Stimulated activated memory B cell treated with anti-CD40 and anti-IgM and Interleukin-4, amounts not matched to agents 10 μg/mL and 1 μg/mL and 100 μg/mL, for 72 hours (primary cell): ENCODE results near the gene GGCT.
A peak's percentile ranks its signal among the peaks of the same experiment; 100 is the strongest.
"Not testable (repeated sequence)": the region's sequence is repeated elsewhere in the genome, so short reads cannot be mapped to it uniquely, and the experiment has no call there.

Experiments used
- ATAC-seq: fragments of 150-1000 bp; cut with Tn5 transposase; 2 replicates; pipeline ENCODE4 v1.10.0; 2021
- H3K27ac Mint-ChIP-seq: one replicate; pipeline ENCODE4 v1.8.0; 2022; ENCODE audit warnings: mild to moderate bottlenecking, mixed read lengths
- H3K27me3 Mint-ChIP-seq: one replicate; pipeline ENCODE4 v1.8.0; 2022; ENCODE audit warnings: mixed read lengths
- H3K36me3 Mint-ChIP-seq: one replicate; pipeline ENCODE4 v1.8.0; 2022; ENCODE audit warnings: mixed read lengths
- H3K4me1 Mint-ChIP-seq: one replicate; pipeline ENCODE4 v1.8.0; 2022; ENCODE audit warnings: mixed read lengths
- H3K4me3 Mint-ChIP-seq: one replicate; pipeline ENCODE4 v1.8.0; 2022; ENCODE audit warnings: mild to moderate bottlenecking, moderate library complexity, mixed read lengths
- H3K9me3 Mint-ChIP-seq: one replicate; pipeline ENCODE4 v1.8.0; 2022; ENCODE audit warnings: mixed read lengths

Gene GGCT

GRCh38 chr7:30507346-30507900, 2.8 kb upstream of the GGCT start:
- H3K4me1 Mint-ChIP-seq = peaks cover 26% of the 10 kb centered on the region
- H3K27ac Mint-ChIP-seq, H3K4me3 Mint-ChIP-seq, H3K36me3 Mint-ChIP-seq, ATAC-seq, H3K27me3 Mint-ChIP-seq, H3K9me3 Mint-ChIP-seq: not testable (repeated sequence)

- Mint-ChIP-seq H3K4me3 (peak overlapping the region; percentile 93), H3K27me3 (no peaks in the 10 kb centered on the region), H3K36me3 (peaks cover 4% of the 10 kb centered on the region), H3K27ac (peak overlapping the region; percentile 88), H3K9me3 (no peaks in the 10 kb centered on the region), H3K4me1 (peaks cover 33% of the 10 kb centered on the region)
- peak; percentile 36 for ATAC-seq
These were observed 607 bp upstream of the GGCT start for GRCh38 chr7:30505174-30505697.

DNA sequence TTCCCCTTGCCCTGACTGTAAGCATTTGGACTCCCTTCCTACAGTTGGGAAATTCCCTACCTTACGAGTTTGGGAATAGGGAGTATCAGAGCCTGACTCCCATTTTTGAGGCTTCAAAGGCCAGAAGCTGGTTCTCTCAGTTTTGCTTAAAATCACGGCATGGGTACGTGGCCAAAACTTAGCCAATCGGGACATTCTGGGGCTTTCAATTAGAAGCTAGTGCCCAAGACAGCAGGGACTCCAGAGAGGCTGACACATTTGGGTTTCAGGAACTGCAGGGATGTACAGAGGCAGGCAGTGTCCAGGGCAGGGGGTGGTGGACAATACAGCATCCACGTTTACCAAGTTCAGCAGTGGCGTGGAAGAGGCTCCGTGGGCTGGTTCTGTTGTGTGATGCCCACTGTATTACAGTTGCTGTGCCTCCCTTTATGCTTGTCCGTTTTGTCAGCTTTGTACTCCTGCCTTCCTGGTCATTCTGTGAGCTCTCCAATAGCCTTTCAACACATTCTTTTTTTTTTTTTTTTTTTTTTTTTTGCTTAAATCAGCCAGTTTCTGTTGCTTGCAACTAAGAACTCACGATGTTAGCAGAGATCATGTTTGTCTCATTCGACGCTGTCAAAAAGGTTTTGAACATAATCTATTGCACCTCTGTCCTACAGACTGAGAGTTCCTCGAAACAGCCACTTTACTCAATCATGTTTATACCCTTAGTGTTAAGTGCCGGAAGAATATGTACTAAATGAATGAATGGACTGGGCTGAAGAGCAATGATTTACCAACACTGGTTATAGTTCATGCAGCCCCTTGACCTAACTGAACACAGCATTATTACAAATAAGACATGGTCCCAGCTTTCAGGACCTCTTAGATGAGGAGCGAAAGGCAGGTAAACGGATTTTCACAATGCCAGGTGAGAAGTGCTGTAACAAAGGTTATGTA, 1.1 kb downstream of the GGCT start:
- H3K4me3 Mint-ChIP-seq = peak overlapping the region; percentile 93
- no peaks in the 10 kb centered on the region for H3K27me3 Mint-ChIP-seq
- H3K9me3 Mint-ChIP-seq = no peaks in the 10 kb centered on the region
- H3K36me3 Mint-ChIP-seq = peaks cover 11% of the 10 kb centered on the region
- peak overlapping the region; percentile 88 for H3K27ac Mint-ChIP-seq
- peaks cover 33% of the 10 kb centered on the region for H3K4me1 Mint-ChIP-seq
- ATAC-seq = no peak

GRCh38 chr7:30502470-30503251, 2.0 kb downstream of the GGCT start:
- H3K36me3 Mint-ChIP-seq = peaks cover 11% of the 10 kb centered on the region
- H3K9me3 Mint-ChIP-seq = no peaks in the 10 kb centered on the region
- no peak for ATAC-seq
- H3K4me3 Mint-ChIP-seq = no peak overlapping the region
- no peak overlapping the region for H3K27ac Mint-ChIP-seq
- peaks cover 33% of the 10 kb centered on the region for H3K4me1 Mint-ChIP-seq
- H3K27me3 Mint-ChIP-seq = no peaks in the 10 kb centered on the region

DNA sequence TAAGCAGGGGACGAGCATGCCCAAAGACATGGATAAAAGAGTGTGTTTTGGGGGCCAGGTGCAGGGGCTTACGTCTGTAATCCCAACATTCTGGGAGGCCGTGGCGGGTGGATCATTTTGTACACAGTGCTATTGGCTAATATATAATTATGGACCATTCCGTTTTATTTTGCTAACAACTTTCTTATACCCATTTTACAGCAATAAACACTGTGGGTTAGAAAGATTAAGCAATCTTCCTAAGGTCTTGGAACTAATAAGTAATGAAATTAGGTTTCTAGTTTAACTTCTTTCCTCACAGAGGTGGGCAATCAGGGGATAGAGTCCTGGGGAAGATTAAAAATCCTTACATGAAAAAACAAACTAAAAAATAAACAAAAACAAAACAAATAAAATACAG, 3.4 kb downstream of the GGCT start:
- Mint-ChIP-seq H3K27me3 (no peaks in the 10 kb centered on the region), H3K36me3 (peaks cover 21% of the 10 kb centered on the region), H3K9me3 (no peaks in the 10 kb centered on the region), H3K4me3 (no peak overlapping the region), H3K4me1 (peaks cover 33% of the 10 kb centered on the region), H3K27ac (no peak overlapping the region)
- no peak for ATAC-seq

DNA sequence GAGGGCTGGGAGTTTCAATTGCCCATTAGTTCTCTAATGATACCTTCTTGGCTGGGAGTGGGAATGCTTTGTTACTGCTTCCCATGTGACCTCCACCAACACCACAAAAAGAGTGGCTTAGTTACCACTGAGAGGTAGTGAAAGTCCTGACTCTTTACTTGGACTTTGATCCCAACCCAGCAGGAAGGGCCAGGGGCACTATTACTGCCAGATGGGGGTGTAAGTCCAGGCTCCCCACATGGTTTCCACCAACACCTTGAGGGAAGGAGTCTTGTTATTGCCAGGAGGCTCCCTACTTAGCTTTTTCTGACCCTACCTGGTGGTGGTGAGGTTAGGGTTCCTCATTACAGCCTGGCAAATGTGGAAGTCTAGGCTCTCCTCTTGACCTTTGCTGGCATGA, 11.4 kb downstream of the GGCT start:
- H3K27me3 Mint-ChIP-seq = no peaks in the 10 kb centered on the region
- peaks cover 27% of the 10 kb centered on the region for H3K36me3 Mint-ChIP-seq
- no peak for ATAC-seq

GRCh38 chr7:30491417-30491816, 13.2 kb downstream of the GGCT start:
- H3K36me3 Mint-ChIP-seq = peaks cover 19% of the 10 kb centered on the region
- peaks cover 8% of the 10 kb centered on the region for H3K9me3 Mint-ChIP-seq
- no peak overlapping the region for H3K4me3 Mint-ChIP-seq
- no peak overlapping the region for H3K27ac Mint-ChIP-seq
- H3K4me1 Mint-ChIP-seq = no peaks in the 10 kb centered on the region
- no peaks in the 10 kb centered on the region for H3K27me3 Mint-ChIP-seq
- no peak for ATAC-seq

More for the DNA sequence above, 11.4 kb downstream of the GGCT start:
- Mint-ChIP-seq H3K4me3 (no peak overlapping the region), H3K4me1 (no peaks in the 10 kb centered on the region), H3K9me3 (peaks cover 8% of the 10 kb centered on the region), H3K27ac (no peak overlapping the region)

- ATAC-seq = no peak
- Mint-ChIP-seq H3K4me3 (no peak overlapping the region), H3K27ac (no peak overlapping the region), H3K36me3 (peaks cover 6% of the 10 kb centered on the region), H3K4me1 (no peaks in the 10 kb centered on the region), H3K9me3 (peaks cover 4% of the 10 kb centered on the region), H3K27me3 (no peaks in the 10 kb centered on the region)
These were observed 17.3 kb downstream of the GGCT start for GRCh38 chr7:30487371-30487770.

DNA sequence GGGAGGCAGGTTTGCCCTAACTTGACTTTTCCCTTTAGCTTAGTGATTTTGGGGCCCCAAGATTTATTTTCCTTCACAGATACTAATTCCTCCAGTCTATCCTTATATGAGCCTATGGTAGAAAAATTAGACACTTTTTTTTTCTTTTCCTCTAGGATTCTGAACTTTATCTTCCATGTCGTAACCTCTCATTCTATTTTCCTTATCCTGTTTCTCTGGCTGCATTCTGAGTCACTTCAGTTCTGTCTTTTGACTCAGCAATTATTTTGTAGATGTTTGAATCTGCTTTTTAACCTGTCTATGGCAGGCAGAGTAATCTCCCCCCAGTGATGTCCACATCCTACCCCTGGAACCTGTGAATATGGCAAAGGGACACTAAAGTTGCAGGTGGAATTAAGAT, 19.0 kb downstream of the GGCT start:
- no peak for ATAC-seq
- no peaks in the 10 kb centered on the region for H3K9me3 Mint-ChIP-seq
- H3K27ac Mint-ChIP-seq = no peak overlapping the region
- H3K4me3 Mint-ChIP-seq = no peak overlapping the region
- peaks cover under 1% of the 10 kb centered on the region for H3K4me1 Mint-ChIP-seq
- H3K36me3 Mint-ChIP-seq = no peaks in the 10 kb centered on the region
- H3K27me3 Mint-ChIP-seq = no peaks in the 10 kb centered on the region

- H3K4me3 Mint-ChIP-seq = not testable (repeated sequence)
These were observed 23.2 kb downstream of the GGCT start for GRCh38 chr7:30481416-30481815.

DNA sequence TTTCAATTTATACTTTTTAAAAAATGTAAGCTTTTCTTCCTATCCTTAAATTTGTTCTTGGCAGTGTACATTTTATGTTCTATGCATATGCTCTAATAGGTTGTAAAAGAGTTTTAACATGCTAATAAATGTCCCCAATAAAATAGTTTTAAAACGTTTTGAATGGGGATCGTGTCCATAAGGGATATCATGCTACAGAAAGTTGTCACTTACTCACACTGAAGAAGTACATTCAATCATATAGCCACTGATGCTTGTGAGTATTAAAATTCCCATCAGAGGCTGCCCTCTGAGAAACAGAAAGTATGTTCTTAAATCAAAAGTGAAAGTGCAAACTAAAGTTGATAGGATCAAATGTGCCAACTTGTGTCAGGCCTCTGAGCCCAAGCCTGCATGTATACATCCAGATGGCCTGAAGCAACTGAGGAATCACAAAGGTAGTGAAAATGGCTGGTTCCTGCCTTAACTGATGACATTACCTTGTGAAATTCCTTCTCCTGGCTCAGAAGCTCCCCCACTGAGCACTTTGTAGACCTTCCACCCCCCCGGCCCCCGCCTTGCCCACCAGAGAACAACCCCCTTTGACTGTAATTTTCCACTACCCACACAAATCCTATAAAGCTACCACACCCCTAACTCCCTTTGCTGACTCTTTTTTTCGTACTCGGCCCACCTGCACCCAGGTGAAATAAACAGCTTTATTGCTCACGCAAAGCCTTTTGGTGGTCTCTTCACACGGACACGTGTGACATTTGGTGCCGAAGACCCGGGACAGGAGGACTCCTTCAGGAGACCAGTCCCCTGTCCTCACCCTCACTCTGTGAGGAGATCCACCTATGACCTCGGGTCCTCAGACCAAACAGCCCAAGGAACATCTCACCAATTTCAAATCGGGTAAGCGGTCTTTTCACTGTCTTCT, 25.2 kb downstream of the GGCT start:
- Mint-ChIP-seq H3K9me3 (no peaks in the 10 kb centered on the region), H3K4me3 (peak overlapping the region; percentile 93), H3K4me1 (peaks cover 40% of the 10 kb centered on the region), H3K36me3 (peaks cover under 1% of the 10 kb centered on the region), H3K27me3 (no peaks in the 10 kb centered on the region), H3K27ac (no peak overlapping the region)
- no peak for ATAC-seq

More at GRCh38 chr7:30481416-30481815, 23.2 kb downstream of the GGCT start:
- not testable (repeated sequence) for H3K27me3 Mint-ChIP-seq, H3K27ac Mint-ChIP-seq, H3K9me3 Mint-ChIP-seq, ATAC-seq, H3K36me3 Mint-ChIP-seq
- peaks cover 21% of the 10 kb centered on the region for H3K4me1 Mint-ChIP-seq

DNA sequence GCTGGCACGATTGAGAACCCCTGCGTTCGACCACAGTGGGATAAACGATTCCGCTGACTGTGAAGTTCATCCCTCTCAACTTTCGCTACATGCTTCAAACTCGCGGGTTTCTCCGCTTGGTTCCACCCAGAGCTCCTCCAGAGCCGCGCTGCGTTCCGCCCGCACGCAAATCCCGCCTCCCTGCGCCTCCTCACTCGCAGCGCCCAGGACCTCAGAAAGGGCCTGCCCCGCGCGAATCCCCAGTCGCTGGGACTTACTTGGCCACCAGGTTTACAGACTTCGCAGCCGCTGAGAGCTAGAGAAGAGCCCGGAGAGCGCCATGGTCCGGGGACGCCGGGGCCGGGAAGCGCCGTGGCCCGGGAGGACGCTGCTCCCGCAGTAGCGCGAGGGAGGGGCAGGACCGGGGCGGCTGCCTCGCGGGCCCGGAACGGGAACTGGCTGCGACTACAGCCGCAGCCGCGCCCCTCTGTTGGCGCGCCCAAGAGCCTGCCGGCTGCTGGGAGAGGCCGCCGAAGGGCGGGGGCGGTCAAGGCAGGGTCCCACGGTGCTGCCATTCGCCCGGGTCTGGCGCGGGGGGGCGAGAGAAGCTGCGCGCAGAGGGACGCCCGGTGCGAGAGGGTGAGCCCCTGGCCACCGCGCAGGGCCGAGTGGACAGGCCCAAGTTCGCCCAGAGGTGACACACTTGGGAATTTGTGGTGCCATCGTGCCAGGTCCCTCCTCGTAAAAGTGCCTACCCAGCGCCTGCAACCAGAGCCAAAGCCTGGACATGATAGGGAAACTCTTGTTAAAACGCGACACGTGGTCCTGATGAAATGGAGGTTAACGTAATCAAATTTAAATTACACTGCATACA, 26.1 kb downstream of the GGCT start, which contains the start of gene NOD1:
NOD1 (minus strand) TSS at position 436 of the 853 bp plus-strand sequence. CDS start 21,863 bp downstream, outside the sequence.
- Mint-ChIP-seq H3K27me3 (no peaks in the 10 kb centered on the region), H3K4me3 (peak within 1 kb of the TSS; percentile 93), H3K36me3 (peaks cover 7% of the 10 kb centered on the region), H3K27ac (no peak within 1 kb of the TSS), H3K4me1 (peaks cover 49% of the 10 kb centered on the region), H3K9me3 (no peaks in the 10 kb centered on the region)
- peak; percentile 96 for ATAC-seq

GRCh38 chr7:30476459-30477145, 28.0 kb downstream of the GGCT start:
- no peak for ATAC-seq
- Mint-ChIP-seq H3K9me3 (no peaks in the 10 kb centered on the region), H3K27ac (peak overlapping the region; percentile 71), H3K4me1 (peaks cover 64% of the 10 kb centered on the region), H3K4me3 (no peak overlapping the region), H3K36me3 (peaks cover 22% of the 10 kb centered on the region), H3K27me3 (no peaks in the 10 kb centered on the region)
